ENCODE results near the gene CYP26B1.
A peak's percentile ranks its signal among the peaks of the same experiment; 100 is the strongest.

CYP26B1 gene

DNA sequence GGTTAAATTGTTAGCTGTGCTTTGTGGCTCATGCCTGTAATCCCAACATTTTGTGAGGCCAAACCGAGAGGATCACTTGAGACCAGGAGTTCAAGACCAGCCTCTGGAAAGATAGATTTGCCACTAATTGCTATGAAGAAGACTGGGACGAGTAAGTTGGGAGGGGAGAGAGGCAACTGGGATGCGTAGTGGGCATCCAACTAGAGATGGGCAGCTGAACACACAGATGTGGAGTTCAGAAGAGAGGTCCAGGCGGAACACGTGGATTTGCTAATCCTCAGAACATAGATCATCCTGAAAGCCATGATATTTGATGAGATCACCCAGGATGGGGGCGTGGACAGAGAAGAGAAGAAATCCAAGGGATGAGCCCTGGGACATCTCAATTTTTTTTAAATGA is 48.7 kb downstream of the CYP26B1 start:
- TF ChIP-seq NFIC (IDR thresholded peaks at IDR 0.05) (no peak), TEAD4 (IDR thresholded peaks at IDR 0.05) (no peak), EGR1 (IDR thresholded peaks at IDR 0.05) (no peak), FOXM1 (IDR thresholded peaks at IDR 0.05; ENCODE audit: borderline replicate concordance, low read depth) (no peak), ZBTB7A (IDR thresholded peaks at IDR 0.05; ENCODE audit: low read depth) (no peak), CEBPB (IDR thresholded peaks at IDR 0.05) (no peak)
- TF ChIP-seq, protein P1, sequence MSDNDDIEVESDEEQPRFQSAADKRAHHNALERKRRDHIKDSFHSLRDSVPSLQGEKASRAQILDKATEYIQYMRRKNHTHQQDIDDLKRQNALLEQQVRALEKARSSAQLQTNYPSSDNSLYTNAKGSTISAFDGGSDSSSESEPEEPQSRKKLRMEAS (IDR thresholded peaks at IDR 0.05), result no peak
- TF ChIP-seq, protein P2, sequence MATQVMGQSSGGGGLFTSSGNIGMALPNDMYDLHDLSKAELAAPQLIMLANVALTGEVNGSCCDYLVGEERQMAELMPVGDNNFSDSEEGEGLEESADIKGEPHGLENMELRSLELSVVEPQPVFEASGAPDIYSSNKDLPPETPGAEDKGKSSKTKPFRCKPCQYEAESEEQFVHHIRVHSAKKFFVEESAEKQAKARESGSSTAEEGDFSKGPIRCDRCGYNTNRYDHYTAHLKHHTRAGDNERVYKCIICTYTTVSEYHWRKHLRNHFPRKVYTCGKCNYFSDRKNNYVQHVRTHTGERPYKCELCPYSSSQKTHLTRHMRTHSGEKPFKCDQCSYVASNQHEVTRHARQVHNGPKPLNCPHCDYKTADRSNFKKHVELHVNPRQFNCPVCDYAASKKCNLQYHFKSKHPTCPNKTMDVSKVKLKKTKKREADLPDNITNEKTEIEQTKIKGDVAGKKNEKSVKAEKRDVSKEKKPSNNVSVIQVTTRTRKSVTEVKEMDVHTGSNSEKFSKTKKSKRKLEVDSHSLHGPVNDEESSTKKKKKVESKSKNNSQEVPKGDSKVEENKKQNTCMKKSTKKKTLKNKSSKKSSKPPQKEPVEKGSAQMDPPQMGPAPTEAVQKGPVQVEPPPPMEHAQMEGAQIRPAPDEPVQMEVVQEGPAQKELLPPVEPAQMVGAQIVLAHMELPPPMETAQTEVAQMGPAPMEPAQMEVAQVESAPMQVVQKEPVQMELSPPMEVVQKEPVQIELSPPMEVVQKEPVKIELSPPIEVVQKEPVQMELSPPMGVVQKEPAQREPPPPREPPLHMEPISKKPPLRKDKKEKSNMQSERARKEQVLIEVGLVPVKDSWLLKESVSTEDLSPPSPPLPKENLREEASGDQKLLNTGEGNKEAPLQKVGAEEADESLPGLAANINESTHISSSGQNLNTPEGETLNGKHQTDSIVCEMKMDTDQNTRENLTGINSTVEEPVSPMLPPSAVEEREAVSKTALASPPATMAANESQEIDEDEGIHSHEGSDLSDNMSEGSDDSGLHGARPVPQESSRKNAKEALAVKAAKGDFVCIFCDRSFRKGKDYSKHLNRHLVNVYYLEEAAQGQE (IDR thresholded peaks at IDR 0.05; ENCODE audit: low read depth), result no peak

DNA sequence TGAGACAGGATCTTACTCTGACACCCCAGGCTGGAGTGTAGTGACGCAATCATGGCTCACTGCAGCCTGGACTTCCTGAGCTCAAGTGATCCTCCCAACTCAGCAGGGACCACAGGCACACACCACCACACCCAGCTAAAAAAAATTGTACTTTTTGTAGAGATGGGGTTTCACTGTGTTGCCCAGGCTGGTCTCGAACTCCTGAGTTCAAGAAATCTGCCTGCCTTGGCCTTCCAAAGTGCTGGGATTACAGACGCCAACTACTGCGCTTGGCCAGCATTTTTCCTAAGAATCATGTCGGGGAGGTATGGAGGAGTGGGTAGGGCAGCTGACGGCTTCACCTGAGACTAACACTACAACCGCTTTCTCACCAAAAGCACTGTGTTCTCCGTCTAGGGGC is 50.4 kb downstream of the CYP26B1 start:
- TF ChIP-seq TCF12 (IDR thresholded peaks at IDR 0.05; ENCODE audit: low read depth) (no peak), YY1 (IDR thresholded peaks at IDR 0.05; ENCODE audit: low read depth) (no peak), CEBPB (IDR thresholded peaks at IDR 0.05) (0 out of 2 replicates have a peak, but pooled peaks have one; percentile 8), NFIC (IDR thresholded peaks at IDR 0.05) (no peak), USF1 (IDR thresholded peaks at IDR 0.05) (no peak), RAD21 (IDR thresholded peaks at IDR 0.05; ENCODE audit: low read depth) (no peak)
- TF ChIP-seq, protein P1 (IDR thresholded peaks at IDR 0.05), result no peak
- TF ChIP-seq, protein P2 (IDR thresholded peaks at IDR 0.05; ENCODE audit: low read depth), result no peak

DNA sequence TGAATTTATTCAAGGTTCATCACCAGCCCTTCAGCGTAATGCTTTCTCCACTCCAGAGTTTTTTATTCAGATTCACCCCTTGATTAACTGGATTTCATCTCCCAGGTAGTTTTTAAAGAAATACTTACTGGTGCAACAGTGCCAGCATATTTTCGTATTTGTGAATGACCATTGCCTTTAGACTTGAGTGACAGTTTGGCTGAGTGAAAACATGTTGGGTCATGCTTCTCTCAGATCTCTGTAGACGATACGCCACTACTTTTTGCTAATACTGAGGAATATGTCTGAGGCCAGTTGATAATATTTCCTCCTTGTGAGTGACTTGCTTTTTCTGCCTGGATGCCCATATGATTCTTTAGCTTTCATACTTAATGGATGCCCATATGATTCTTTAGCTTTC is 51.5 kb downstream of the CYP26B1 start:
- TF ChIP-seq TAF1 (IDR thresholded peaks at IDR 0.05; ENCODE audit: low read depth), result no peak
- no peak for TF ChIP-seq CEBPB (IDR thresholded peaks at IDR 0.05)
- no peak for TF ChIP-seq YY1 (IDR thresholded peaks at IDR 0.05; ENCODE audit: low read depth)
- TF ChIP-seq TCF12 (IDR thresholded peaks at IDR 0.05; ENCODE audit: low read depth), result no peak
- TF ChIP-seq TEAD4 (IDR thresholded peaks at IDR 0.05), result no peak
- TF ChIP-seq EGR1 (IDR thresholded peaks at IDR 0.05), result no peak

DNA sequence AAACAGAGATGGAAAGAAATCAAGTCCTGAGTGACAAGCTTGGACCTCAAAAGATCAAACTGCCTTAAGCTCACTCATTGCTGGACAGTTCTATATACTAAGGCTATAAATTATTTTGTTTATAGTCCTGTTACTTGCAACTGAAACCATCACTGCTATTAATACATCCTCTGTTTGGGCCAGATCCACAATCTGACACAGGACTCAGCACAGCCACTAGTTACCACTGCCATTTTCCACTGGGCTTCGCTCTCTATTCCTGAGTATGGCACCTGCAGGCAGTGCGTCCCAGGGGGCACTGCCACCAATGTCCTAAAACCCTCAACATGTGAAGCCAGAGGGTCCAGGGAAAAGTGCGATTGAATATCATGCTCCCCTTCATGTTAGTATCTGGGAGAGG is 52.3 kb downstream of the CYP26B1 start:
- no peak for TF ChIP-seq NFIC (IDR thresholded peaks at IDR 0.05)
- TF ChIP-seq, protein P2 (IDR thresholded peaks at IDR 0.05; ENCODE audit: low read depth), result 0 out of 2 replicates have a peak, but pooled peaks have one; percentile 13

DNA sequence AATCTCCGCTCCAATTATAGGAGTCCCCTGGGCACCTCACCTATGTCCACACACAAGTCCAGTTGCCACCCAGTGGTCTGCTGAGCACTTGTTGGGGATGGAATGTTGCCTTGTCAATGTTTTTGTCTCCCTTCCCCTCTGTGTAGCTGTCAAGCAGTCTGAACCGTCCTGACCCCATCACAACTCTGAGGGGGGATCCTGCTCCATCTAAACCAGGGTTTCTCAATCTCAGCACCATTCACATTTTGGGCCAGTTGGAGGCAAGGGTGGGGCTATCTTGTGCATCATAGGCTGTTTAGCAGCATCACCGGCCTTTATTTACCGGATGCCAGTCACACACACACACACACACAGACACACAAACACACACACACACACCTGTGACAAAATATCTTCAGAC is 53.0 kb downstream of the CYP26B1 start:
- TF ChIP-seq FOXM1 (IDR thresholded peaks at IDR 0.05; ENCODE audit: borderline replicate concordance, low read depth) (no peak), EP300 (IDR thresholded peaks at IDR 0.05; ENCODE audit: borderline replicate concordance) (no peak), TAF1 (IDR thresholded peaks at IDR 0.05; ENCODE audit: low read depth) (no peak), YY1 (IDR thresholded peaks at IDR 0.05; ENCODE audit: low read depth) (no peak), EGR1 (IDR thresholded peaks at IDR 0.05) (no peak)

- TF ChIP-seq FOXM1 (IDR thresholded peaks at IDR 0.05; ENCODE audit: borderline replicate concordance, low read depth) (no peak), NFIC (IDR thresholded peaks at IDR 0.05) (no peak), TEAD4 (IDR thresholded peaks at IDR 0.05) (no peak), TAF1 (IDR thresholded peaks at IDR 0.05; ENCODE audit: low read depth) (no peak), TCF12 (IDR thresholded peaks at IDR 0.05; ENCODE audit: low read depth) (no peak), ZBTB7A (IDR thresholded peaks at IDR 0.05; ENCODE audit: low read depth) (no peak), EP300 (IDR thresholded peaks at IDR 0.05; ENCODE audit: borderline replicate concordance) (no peak), CREB1 (IDR thresholded peaks at IDR 0.05; ENCODE audit: low read depth) (no peak), USF1 (IDR thresholded peaks at IDR 0.05) (no peak), CEBPB (IDR thresholded peaks at IDR 0.05) (no peak), RAD21 (IDR thresholded peaks at IDR 0.05; ENCODE audit: low read depth) (no peak), YY1 (IDR thresholded peaks at IDR 0.05; ENCODE audit: low read depth) (no peak), EGR1 (IDR thresholded peaks at IDR 0.05) (no peak)
- TF ChIP-seq, protein P1 (IDR thresholded peaks at IDR 0.05), result no peak
- TF ChIP-seq, protein P2 (IDR thresholded peaks at IDR 0.05; ENCODE audit: low read depth), result no peak
Measured at GRCh38 chr2:72092111-72092510, 55.6 kb downstream of the CYP26B1 start.
